DOHH2 (cell line): Measurements from ENCODE around the gene PHKG2.

Source experiments
- EZH2phosphoT487 ChIP-seq: fragments of 200-600 bp; sonication (generic); IDR thresholded peaks from 2 replicates; pipeline ENCODE4 v1.6.1; 2017; ENCODE audit warnings: borderline replicate concordance, mild to moderate bottlenecking, antibody characterized with exemption, low read length, moderate library complexity, mixed read lengths
- TF ChIP-seq, protein P1 (sequence below): fragments of 200-600 bp; sonication (generic); IDR thresholded peaks from one replicate; pipeline ENCODE4 v1.5.1; 2014; ENCODE audit warnings: antibody characterized with exemption, mild to moderate bottlenecking, low read depth, low read length; ENCODE audit not compliant: poor library complexity, severe bottlenecking

DNA sequence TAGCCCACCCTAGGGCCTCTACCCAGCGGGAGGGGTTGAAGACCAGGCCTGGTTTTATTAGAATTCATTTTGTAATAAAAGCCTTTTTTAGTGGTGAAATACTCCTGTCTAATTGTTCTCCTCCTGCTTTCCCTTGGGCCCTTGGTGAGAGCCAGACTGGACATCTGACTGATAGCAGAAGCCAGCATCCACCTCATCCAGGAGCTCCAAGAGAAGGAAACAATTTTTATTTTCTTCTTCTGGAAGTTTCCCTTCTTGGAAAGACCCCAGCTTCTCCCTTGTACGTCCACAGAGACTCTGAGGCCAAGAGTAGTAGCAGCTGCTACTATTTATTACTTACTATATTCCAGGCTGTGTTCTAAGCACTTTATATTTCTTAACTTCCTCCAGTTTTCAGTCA lies 4.0 kb upstream of the PHKG2 start:
- TF ChIP-seq, protein P1, sequence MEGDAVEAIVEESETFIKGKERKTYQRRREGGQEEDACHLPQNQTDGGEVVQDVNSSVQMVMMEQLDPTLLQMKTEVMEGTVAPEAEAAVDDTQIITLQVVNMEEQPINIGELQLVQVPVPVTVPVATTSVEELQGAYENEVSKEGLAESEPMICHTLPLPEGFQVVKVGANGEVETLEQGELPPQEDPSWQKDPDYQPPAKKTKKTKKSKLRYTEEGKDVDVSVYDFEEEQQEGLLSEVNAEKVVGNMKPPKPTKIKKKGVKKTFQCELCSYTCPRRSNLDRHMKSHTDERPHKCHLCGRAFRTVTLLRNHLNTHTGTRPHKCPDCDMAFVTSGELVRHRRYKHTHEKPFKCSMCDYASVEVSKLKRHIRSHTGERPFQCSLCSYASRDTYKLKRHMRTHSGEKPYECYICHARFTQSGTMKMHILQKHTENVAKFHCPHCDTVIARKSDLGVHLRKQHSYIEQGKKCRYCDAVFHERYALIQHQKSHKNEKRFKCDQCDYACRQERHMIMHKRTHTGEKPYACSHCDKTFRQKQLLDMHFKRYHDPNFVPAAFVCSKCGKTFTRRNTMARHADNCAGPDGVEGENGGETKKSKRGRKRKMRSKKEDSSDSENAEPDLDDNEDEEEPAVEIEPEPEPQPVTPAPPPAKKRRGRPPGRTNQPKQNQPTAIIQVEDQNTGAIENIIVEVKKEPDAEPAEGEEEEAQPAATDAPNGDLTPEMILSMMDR, result no peak
- TF ChIP-seq EZH2phosphoT487, result no peak
